Measurements from ENCODE around the gene USP6NL.

GRCh38 chr10:11655836-11656235 lies 44.4 kb upstream of the USP6NL start:
- no peak for TF ChIP-seq CTCF (IDR thresholded peaks at IDR 0.05; ENCODE audit: insufficient read depth, low read length)
- TF ChIP-seq GABPA (IDR thresholded peaks at IDR 0.05; ENCODE audit: low read depth), result no peak

Data from HL-60 (cell line).